ENCODE data around the gene CAMTA1.

The CAMTA1 gene

GRCh38 chr1:7432102-7432899, 647.0 kb downstream of the CAMTA1 start:
- no peaks in the 10 kb centered on the region for H4K20me1 ChIP-seq
- TF ChIP-seq Cebpa-rat (IDR thresholded peaks at IDR 0.05), result no peak
- no peaks in the 10 kb centered on the region for H3K36me3 ChIP-seq
- no peak overlapping the region for H3K4me2 ChIP-seq
- H3K27me3 ChIP-seq, result no peaks in the 10 kb centered on the region
- 0 out of 2 replicates have a peak, but pooled peaks cover 2% of the 10 kb centered on the region for H3K9me3 ChIP-seq
- H3K27ac ChIP-seq, result no peak overlapping the region
- H3K9ac ChIP-seq, result no peak overlapping the region
- H3K4me1 ChIP-seq, result peaks cover 50% of the 10 kb centered on the region
- no peak overlapping the region for H3K4me3 ChIP-seq

- peaks cover 50% of the 10 kb centered on the region for H3K4me1 ChIP-seq
- H3K4me2 ChIP-seq, result peak overlapping the region; percentile 34; the same call in 1 of the 2 replicates
- H3K27me3 ChIP-seq, result no peaks in the 10 kb centered on the region
- no peaks in the 10 kb centered on the region for H4K20me1 ChIP-seq
- H3K9ac ChIP-seq, result no peak overlapping the region
- 0 out of 2 replicates have a peak, but pooled peaks cover 2% of the 10 kb centered on the region for H3K9me3 ChIP-seq
- no peak for TF ChIP-seq Cebpa-rat (IDR thresholded peaks at IDR 0.05)
- H3K4me3 ChIP-seq, result no peak overlapping the region
- no peak overlapping the region for H3K27ac ChIP-seq
- H3K36me3 ChIP-seq, result no peaks in the 10 kb centered on the region
Measured at GRCh38 chr1:7432900-7433380, 647.7 kb downstream of the CAMTA1 start.

- H3K4me3 ChIP-seq, result no peak overlapping the region
- H4K20me1 ChIP-seq, result no peaks in the 10 kb centered on the region
- H3K9ac ChIP-seq, result no peak overlapping the region
- H3K4me1 ChIP-seq, result peaks cover 50% of the 10 kb centered on the region
- 0 out of 2 replicates have a peak, but pooled peaks cover 2% of the 10 kb centered on the region for H3K9me3 ChIP-seq
- H3K27ac ChIP-seq, result no peak overlapping the region
- H3K27me3 ChIP-seq, result no peaks in the 10 kb centered on the region
- H3K4me2 ChIP-seq, result no peak overlapping the region
- no peak for TF ChIP-seq Cebpa-rat (IDR thresholded peaks at IDR 0.05)
- no peaks in the 10 kb centered on the region for H3K36me3 ChIP-seq
Measured at GRCh38 chr1:7434566-7434965, 649.3 kb downstream of the CAMTA1 start.

GRCh38 chr1:7435276-7436055, 650.2 kb downstream of the CAMTA1 start:
- H4K20me1 ChIP-seq, result no peaks in the 10 kb centered on the region
- H3K4me1 ChIP-seq, result peaks cover 54% of the 10 kb centered on the region
- peak overlapping the region; percentile 56 for H3K4me2 ChIP-seq
- H3K4me3 ChIP-seq, result no peak overlapping the region
- peak overlapping the region; percentile 51; the same call in 1 of the 2 replicates for H3K9ac ChIP-seq
- no peak overlapping the region for H3K27ac ChIP-seq
- no peaks in the 10 kb centered on the region for H3K36me3 ChIP-seq
- H3K9me3 ChIP-seq, result no peaks in the 10 kb centered on the region
- H3K27me3 ChIP-seq, result no peaks in the 10 kb centered on the region
- no peak for TF ChIP-seq Cebpa-rat (IDR thresholded peaks at IDR 0.05)

GRCh38 chr1:7436056-7437005, 651.1 kb downstream of the CAMTA1 start:
- Histone ChIP-seq H3K9me3 (no peaks in the 10 kb centered on the region), H3K27ac (0 out of 2 replicates have a peak overlapping the region, but pooled peaks have one; percentile 31)
- TF ChIP-seq Cebpa-rat (IDR thresholded peaks at IDR 0.05), result no peak

GRCh38 chr1:7437036-7437435, 651.8 kb downstream of the CAMTA1 start:
- H3K9ac ChIP-seq, result no peak overlapping the region
- 0 out of 2 replicates have a peak overlapping the region, but pooled peaks have one; percentile 31 for H3K27ac ChIP-seq
- no peaks in the 10 kb centered on the region for H3K27me3 ChIP-seq

More at GRCh38 chr1:7436056-7437005, 651.1 kb downstream of the CAMTA1 start:
- Histone ChIP-seq H4K20me1 (no peaks in the 10 kb centered on the region), H3K27me3 (no peaks in the 10 kb centered on the region), H3K9ac (no peak overlapping the region), H3K36me3 (no peaks in the 10 kb centered on the region), H3K4me1 (peaks cover 57% of the 10 kb centered on the region), H3K4me2 (peak overlapping the region; percentile 56), H3K4me3 (no peak overlapping the region)

GRCh38 chr1:7437608-7438395, 652.5 kb downstream of the CAMTA1 start:
- Histone ChIP-seq H3K36me3 (no peaks in the 10 kb centered on the region), H4K20me1 (no peaks in the 10 kb centered on the region), H3K27ac (0 out of 2 replicates have a peak overlapping the region, but pooled peaks have one; percentile 9), H3K9me3 (no peaks in the 10 kb centered on the region), H3K4me2 (no peak overlapping the region), H3K9ac (no peak overlapping the region), H3K4me3 (no peak overlapping the region), H3K27me3 (no peaks in the 10 kb centered on the region), H3K4me1 (peaks cover 62% of the 10 kb centered on the region)
- TF ChIP-seq Cebpa-rat (IDR thresholded peaks at IDR 0.05), result no peak

More at GRCh38 chr1:7437036-7437435, 651.8 kb downstream of the CAMTA1 start:
- H3K9me3 ChIP-seq, result no peaks in the 10 kb centered on the region
- TF ChIP-seq Cebpa-rat (IDR thresholded peaks at IDR 0.05), result no peak
- no peaks in the 10 kb centered on the region for H3K36me3 ChIP-seq
- H3K4me3 ChIP-seq, result no peak overlapping the region
- H3K4me1 ChIP-seq, result peaks cover 62% of the 10 kb centered on the region
- H3K4me2 ChIP-seq, result peak overlapping the region; percentile 56
- no peaks in the 10 kb centered on the region for H4K20me1 ChIP-seq

GRCh38 chr1:7438396-7438785, 653.1 kb downstream of the CAMTA1 start:
- Histone ChIP-seq H3K36me3 (no peaks in the 10 kb centered on the region), H3K4me1 (peaks cover 57% of the 10 kb centered on the region), H3K4me2 (no peak overlapping the region), H3K9me3 (no peaks in the 10 kb centered on the region), H3K27me3 (no peaks in the 10 kb centered on the region), H3K4me3 (no peak overlapping the region), H3K27ac (0 out of 2 replicates have a peak overlapping the region, but pooled peaks have one; percentile 9), H4K20me1 (no peaks in the 10 kb centered on the region), H3K9ac (no peak overlapping the region)
- TF ChIP-seq Cebpa-rat (IDR thresholded peaks at IDR 0.05), result no peak
